NCI-H345 treated with DMSO at 0.1 percent for 48 hours (cell line): ENCODE data around the gene OAS2.
"Not testable (repeated sequence)": the region's sequence is repeated elsewhere in the genome, so short reads cannot be mapped to it uniquely, and the experiment has no call there.

ENCODE experiments used
- DNase-seq: peaks from one replicate; lab custom pipeline; 2025; ENCODE audit not compliant: unreplicated experiment; lab: John Stamatoyannopoulos, UW

OAS2 gene

GRCh38 chr12:112947761-112948160 lies 30.6 kb upstream of the OAS2 start:
- no peak for DNase-seq

- DNase-seq = no peak
Measured at GRCh38 chr12:112948806-112949205, 29.5 kb upstream of the OAS2 start.

- no peak for DNase-seq
Measured at GRCh38 chr12:112950701-112951100, 27.6 kb upstream of the OAS2 start.

DNA sequence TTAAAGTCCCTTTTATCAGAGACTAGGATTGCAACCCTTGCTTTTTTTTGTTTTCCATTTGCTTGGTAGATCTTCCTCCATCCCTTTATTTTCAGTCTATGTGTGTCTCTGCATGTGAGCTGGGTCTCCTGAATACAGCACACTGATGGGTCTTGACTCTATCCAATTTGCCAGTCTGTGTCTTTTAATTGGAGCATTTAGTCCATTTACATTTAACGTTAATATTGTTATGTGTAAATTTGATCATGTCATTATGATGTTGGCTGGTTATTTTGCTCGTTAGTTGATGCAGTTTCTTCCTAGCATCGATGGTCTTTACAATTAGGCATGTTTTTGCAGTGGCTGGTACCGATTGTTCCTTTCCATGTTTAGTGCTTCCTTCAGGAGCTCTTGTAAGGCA lies 21.2 kb upstream of the OAS2 start:
- DNase-seq = not testable (repeated sequence)

GRCh38 chr12:112961074-112961473 lies 17.2 kb upstream of the OAS2 start:
- DNase-seq = no peak

- DNase-seq = no peak
Measured at GRCh38 chr12:112961536-112961935, 16.8 kb upstream of the OAS2 start.

DNA sequence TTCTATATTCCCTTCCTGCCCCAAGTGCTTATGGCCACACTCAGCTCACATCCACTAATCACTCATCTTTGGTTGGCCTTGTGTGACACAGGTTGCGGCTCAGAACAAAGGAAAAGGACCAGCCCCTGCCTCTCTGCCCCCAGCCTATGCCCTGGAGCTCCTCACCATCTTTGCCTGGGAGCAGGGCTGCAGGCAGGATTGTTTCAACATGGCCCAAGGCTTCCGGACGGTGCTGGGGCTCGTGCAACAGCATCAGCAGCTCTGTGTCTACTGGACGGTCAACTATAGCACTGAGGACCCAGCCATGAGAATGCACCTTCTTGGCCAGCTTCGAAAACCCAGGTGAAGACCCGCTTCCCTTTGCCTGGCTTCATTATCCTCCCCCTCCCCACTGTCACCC lies 15.8 kb upstream of the OAS2 start:
- DNase-seq = no peak

- no peak for DNase-seq
Measured at GRCh38 chr12:112963227-112963861, 15.0 kb upstream of the OAS2 start.

GRCh38 chr12:112964067-112964670 lies 14.2 kb upstream of the OAS2 start:
- DNase-seq = no peak

GRCh38 chr12:112964915-112965314 lies 13.4 kb upstream of the OAS2 start:
- DNase-seq = no peak

DNA sequence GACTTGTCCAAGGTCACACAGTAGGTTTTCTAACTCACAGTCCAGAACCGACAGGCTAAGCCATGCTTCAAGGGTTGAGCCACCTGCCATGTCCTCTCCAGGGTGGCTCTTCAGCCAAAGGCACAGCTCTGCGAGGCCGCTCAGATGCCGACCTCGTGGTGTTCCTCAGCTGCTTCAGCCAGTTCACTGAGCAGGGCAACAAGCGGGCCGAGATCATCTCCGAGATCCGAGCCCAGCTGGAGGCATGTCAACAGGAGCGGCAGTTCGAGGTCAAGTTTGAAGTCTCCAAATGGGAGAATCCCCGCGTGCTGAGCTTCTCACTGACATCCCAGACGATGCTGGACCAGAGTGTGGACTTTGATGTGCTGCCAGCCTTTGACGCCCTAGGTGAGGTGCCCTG lies 12.7 kb upstream of the OAS2 start:
- no peak for DNase-seq

GRCh38 chr12:112967306-112967705 lies 11.0 kb upstream of the OAS2 start:
- no peak for DNase-seq

GRCh38 chr12:112967858-112968257 lies 10.5 kb upstream of the OAS2 start:
- no peak for DNase-seq

DNA sequence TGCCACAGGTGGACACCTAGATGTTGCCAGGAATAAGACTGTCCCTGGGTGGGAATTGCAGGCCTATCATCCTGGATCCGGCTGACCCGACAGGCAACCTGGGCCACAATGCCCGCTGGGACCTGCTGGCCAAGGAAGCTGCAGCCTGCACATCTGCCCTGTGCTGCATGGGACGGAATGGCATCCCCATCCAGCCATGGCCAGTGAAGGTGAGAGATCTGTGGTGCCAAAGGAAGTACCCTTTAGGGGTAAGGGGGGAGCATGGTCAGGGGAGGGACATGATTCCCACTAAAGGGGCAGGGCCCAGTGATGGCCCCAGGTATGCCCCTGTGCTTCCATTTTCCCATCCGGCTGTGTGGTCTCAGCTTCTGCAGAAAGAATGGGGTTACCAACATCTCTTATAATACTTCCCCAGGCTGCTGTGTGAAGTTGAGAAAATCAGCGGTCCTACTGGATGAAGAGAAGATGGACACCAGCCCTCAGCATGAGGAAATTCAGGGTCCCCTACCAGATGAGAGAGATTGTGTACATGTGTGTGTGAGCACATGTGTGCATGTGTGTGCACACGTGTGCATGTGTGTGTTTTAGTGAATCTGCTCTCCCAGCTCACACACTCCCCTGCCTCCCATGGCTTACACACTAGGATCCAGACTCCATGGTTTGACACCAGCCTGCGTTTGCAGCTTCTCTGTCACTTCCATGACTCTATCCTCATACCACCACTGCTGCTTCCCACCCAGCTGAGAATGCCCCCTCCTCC lies 8.6 kb upstream of the OAS2 start:
- DNase-seq = no peak

- no peak for DNase-seq
Measured at GRCh38 chr12:112970391-112970790, 7.9 kb upstream of the OAS2 start.

DNA sequence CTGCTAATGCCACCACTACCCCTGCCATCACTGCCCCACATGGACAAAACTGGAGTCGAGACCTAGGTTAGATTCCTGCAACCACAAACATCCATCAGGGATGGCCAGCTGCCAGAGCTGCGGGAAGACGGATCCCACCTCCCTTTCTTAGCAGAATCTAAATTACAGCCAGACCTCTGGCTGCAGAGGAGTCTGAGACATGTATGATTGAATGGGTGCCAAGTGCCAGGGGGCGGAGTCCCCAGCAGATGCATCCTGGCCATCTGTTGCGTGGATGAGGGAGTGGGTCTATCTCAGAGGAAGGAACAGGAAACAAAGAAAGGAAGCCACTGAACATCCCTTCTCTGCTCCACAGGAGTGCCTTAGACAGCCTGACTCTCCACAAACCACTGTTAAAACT lies 7.1 kb upstream of the OAS2 start:
- DNase-seq = no peak

- DNase-seq = no peak
Measured at GRCh38 chr12:112973011-112973735, 5.1 kb upstream of the OAS2 start.

- no peak for DNase-seq
Measured at GRCh38 chr12:112973818-112974231, 4.5 kb upstream of the OAS2 start.

GRCh38 chr12:112974904-112975303 lies 3.4 kb upstream of the OAS2 start:
- DNase-seq = no peak

- DNase-seq = no peak
Measured at GRCh38 chr12:112977139-112977538, 1.2 kb upstream of the OAS2 start.

DNA sequence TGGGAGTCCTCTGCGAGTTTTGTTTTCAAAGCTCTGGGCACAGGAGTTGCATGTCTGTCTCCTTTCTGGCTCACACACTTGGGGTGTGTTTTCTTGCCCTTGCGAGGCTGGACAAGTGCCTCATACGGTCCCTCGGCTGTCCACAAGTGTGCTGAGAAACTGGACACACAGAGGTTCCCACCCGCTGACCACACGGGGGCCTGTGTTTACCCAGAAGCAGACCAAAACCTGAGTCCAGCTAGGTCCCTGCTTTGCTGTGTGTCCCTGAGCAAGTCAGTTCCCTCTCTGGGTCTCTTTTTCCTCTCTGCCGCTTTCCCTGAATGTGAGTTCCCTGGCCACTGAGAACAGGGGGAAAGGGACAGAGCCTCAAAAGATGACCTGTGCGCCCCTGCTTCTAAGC lies 678 bp upstream of the OAS2 start:
- no peak for DNase-seq
